MV-4-11 (cell line): ENCODE measurements around the gene PODXL2.
"Not testable (repeated sequence)": the region's sequence is repeated elsewhere in the genome, so short reads cannot be mapped to it uniquely, and the experiment has no call there.

Experiments
- DNase-seq: peaks from one replicate; lab custom pipeline; 2025; lab: John Stamatoyannopoulos, UW

PODXL2 gene

DNA sequence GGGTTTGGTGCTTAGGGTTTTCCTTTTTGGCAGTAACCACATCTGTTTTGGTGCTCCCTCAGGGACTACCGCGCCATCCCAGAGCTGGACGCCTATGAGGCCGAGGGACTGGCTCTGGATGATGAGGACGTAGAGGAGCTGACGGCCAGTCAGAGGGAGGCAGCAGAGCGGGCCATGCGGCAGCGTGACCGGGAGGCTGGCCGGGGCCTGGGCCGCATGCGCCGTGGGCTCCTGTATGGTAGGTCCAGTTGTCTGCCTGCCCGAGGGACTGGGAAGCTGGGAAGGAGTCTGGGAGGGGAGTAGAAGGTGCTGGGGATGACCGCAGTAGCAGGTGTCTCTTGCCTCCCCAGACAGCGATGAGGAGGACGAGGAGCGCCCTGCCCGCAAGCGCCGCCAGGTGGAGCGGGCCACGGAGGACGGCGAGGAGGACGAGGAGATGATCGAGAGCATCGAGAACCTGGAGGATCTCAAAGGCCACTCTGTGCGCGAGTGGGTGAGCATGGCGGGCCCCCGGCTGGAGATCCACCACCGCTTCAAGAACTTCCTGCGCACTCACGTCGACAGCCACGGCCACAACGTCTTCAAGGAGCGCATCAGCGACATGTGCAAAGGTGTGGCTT lies 24.3 kb upstream of the PODXL2 start:
- DNase-seq = no peak

DNA sequence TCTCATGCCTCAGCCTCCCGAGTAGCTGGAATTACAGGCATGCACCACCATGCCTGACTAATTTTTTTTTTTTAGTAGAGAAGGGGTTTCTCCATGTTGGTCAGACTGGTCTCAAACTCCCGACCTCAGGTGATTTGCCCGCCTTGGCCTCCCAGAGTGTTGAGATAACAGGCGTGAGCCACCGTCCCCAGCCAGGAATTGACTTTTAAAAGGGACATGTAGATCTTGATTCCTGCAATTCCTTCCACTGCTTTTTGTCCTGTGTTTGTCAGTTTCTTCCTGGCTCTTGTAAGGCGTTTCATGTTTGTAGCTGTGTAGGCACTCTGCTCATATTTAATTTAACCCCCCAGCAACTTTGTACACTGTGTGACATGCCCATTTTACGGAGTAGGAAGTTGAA lies 23.4 kb upstream of the PODXL2 start:
- DNase-seq = not testable (repeated sequence)

DNA sequence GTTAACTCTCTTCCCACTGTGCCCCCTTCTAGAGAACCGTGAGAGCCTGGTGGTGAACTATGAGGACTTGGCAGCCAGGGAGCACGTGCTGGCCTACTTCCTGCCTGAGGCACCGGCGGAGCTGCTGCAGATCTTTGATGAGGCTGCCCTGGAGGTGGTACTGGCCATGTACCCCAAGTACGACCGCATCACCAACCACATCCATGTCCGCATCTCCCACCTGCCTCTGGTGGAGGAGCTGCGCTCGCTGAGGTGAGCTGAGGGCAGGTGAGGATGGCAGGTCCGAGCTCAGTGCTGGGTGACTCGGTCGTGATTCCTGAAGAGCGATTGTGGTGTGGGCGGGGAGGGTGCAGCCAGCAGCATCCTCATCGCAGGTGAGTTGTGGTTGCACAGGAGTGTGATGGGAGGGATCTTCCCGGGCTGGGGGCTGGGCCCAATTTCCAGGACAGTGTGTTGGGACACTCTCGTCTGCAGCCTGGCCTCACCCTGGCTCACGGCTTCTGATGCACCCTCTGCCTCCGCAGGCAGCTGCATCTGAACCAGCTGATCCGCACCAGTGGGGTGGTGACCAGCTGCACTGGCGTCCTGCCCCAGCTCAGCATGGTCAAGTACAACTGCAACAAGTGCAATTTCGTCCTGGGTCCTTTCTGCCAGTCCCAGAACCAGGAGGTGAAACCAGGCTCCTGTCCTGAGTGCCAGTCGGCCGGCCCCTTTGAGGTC lies 22.7 kb upstream of the PODXL2 start:
- no peak for DNase-seq

DNA sequence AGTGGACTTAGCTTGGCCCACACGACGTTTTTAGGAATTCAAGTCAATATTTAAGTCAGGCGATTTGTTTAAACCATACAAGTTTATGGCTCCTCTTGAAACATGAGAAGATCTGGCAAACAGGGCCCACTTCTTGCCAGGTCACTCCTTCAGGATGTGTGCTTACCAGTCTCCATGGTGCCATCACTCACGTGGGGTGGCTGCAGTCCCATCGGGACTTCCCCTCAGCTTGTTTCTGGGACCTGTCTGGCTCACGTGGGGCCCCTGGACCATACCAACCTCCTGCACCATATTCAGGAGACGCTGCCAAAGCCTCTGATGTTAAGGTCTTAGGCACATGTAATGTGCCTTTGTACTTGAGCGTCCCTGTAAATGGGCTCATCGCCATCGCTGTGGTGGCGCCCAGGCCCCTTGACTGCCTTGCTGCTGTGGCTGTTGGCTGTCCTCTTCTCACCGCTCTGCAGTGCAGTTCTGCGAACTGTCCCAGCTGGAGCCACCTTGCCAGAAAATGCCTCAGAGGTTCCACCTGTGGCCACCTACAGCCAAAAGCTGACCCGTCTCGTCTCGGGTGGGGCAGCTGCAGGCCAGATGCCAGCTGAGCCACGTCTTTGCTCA lies 21.9 kb upstream of the PODXL2 start:
- no peak for DNase-seq

DNA sequence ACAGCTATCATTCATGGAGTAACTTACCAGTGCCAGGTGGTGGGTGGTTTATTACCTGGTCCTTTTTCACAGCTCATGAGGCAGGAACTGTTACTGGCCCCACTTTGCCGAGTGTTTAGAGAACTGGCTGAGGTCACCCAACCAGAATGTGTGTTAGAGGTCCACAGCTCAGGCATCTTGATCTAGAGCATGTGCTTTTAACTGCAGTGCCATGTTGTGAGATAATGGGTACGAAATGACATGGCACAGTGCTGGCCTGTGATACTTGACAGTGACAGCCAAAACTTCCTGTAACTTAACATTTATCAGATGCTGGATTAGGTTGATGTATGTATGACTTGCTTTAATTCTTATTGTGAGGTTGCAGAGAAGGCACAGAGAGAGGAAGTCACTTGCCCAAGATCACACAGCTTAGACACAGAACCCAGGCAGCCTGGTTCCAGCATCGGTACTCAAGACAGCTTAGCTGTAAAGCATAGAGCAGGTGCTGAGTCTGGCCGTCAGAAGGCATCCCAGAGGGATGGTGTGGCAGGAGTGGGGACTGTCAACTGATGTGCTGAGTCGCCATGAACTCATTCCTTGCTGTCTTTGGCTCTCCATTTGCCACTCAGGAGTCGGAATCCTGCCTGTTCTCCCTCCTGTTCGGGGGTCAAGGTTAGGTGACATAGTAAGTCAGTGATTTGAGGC lies 21.2 kb upstream of the PODXL2 start:
- no peak for DNase-seq

DNA sequence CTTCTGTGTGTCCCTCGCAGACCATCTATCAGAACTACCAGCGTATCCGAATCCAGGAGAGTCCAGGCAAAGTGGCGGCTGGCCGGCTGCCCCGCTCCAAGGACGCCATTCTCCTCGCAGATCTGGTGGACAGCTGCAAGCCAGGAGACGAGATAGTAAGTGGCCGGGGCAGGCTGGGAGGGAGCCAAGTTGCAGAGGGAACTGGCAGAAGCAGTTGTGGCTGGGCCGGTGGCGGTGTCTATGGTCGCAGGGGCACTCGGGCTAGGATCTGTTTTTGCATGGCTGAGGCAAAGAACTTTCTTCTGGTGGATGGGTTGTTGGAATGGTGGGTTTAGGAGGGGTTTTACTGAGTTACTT lies 20.6 kb upstream of the PODXL2 start:
- DNase-seq = no peak

DNA sequence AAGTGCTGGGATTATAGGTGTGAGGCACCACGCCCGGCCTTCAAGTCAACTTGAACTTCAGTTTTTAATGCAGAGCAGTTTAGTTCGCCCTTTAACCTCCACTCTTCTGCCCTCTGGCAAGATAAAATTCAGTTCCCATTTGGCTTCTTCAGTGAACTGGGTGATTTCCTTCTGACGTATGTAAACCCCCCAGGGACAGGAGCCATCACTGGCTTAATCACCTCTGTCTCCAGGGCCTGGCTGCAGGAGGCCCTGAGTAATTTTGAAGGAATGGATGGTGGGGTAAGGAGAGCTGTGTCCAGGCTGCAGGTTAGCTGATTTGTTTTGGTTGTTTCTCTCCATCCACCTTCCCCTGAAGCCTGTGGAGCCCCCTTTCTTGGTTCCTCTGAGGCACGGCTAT lies 18.9 kb upstream of the PODXL2 start:
- DNase-seq = no peak

DNA sequence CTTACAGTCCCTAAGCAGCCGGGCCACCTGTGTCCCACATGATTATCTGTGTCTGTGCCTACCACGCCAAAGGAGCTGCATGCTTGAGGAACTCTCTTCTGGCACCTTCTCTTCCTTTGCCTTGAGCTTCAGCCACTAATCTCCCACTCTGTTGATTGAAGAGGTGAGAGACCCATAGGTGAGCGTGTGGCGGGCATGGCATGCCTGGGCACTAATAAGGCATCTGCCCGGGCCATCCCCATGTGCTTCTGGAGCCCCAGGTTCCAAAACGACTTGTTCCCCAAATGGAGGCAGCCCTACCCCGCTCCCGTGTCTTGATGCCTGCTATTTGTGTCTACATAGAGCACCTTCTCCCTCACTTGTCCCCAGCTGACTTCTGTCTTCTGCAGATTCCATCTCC lies 17.7 kb upstream of the PODXL2 start:
- DNase-seq = no peak

DNA sequence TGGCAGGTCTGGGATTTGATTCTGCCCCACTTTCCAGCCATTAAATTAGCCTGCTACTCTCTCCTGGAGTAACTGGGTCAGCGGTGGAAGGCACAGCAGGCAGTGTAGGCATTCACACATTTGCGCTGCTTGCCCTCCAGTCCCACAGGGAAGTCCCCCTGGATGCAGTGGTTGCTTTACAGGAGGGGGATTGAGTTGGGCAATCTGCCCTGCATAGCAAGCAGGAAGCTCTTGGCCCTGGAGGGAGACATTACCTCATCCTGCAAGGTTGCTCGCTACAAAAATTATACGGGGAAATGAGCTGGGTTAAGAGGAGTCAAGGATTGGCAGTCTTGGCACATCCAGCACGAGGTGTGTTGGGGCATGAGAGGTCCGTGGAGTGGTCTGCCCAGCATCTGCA lies 16.0 kb upstream of the PODXL2 start:
- DNase-seq = peak; percentile 6

DNA sequence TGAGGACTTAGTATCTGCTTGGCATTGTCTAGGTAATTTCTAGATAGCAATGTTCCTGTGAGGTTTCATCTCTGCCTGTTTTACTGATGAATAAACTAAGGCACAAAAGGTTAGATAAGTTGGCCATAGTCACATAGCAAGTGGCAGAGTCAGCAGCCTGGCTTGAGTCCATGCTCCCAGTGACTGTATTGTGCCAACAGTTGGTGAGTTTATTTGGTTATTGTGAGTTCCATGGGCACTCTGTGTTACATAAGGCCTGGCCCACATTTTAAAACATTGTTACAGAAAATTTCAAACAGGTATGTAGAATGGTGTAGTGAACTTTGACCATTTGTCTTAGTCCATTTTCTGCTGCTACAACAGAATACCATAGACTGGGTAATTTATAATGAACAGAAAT lies 15.6 kb upstream of the PODXL2 start:
- DNase-seq = no peak

DNA sequence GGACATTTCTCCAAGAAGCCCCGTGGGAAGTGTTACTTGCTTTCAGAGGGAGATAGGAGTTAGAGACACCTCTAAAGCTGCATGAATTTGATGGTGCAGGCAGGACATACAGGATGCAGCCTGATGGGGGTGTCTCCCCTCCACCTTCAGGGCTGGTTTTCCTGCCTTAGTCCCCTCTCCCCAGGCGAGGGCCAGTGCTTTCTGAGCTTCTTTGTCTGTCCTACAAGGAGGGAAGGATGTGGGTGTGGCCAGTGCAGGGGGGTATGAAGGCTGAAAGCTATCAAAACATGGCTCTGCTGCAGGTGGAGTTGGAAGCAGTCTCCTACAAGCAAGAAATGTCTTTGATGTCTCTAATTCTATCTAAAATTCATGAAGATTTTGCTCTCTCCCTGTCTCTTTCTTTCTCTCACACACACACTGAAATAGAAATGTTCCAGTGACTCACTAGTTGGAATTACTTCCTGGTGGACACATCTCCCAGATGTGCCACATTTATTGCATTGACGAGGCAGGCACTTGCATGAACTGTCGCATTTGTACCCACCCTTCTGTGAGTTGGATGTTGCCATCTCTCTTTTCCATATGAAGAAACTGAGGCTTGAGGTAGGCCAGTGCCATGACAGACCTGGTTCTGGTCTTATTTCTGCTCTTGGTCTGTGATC lies 13.9 kb upstream of the PODXL2 start:
- DNase-seq = no peak

DNA sequence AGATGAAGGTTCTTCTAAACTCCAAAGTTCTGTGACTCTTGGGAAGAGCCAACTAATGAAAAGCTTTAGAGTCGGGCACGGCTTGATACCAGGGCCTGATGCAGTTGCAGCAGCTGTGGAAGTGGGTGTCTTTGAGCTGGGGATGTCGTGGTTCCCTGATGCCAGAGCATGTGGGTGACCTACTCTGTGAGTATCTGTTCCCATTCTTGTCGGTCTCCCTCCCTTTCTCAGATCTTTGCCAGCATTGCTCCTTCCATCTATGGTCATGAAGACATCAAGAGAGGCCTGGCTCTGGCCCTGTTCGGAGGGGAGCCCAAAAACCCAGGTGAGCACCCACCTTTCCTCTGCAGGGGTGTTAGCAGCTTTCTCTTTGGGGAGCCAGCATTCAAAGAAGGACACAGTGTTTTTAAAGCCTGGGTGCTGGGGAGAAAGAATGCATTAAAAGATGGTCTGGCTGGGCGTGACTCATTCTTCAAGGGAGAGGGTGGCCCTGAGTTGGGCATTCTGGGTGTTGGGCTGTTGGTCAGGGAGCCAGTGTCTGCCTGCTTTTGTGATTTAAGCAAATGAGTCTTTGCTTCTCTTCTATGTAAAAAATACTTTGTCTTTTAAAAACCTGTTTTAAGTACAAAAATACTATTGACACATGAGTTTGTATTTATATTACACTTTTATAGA lies 13.2 kb upstream of the PODXL2 start:
- DNase-seq = peak; percentile 36

DNA sequence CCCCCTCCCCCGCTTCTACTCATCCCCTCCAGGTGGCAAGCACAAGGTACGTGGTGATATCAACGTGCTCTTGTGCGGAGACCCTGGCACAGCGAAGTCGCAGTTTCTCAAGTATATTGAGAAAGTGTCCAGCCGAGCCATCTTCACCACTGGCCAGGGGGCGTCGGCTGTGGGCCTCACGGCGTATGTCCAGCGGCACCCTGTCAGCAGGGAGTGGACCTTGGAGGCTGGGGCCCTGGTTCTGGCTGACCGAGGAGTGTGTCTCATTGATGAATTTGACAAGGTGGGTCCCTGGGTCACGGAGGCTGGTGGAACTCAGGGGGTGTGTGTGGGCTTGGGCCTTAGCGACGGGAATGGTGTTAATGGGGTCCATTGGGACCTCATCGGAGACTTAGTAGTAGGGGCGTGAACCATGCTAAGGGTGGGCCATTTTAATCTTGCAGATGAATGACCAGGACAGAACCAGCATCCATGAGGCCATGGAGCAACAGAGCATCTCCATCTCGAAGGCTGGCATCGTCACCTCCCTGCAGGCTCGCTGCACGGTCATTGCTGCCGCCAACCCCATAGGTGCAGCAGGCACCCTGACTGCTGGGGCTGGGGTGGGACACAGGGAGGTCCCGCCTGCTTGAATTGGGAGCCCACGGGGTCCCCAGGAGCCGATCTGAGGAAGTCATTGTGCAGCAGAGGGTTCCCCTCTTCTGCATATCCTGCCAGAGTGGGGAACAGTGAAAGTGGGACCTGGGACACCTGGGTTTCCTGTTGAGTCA lies 12.0 kb upstream of the PODXL2 start:
- no peak for DNase-seq

DNA sequence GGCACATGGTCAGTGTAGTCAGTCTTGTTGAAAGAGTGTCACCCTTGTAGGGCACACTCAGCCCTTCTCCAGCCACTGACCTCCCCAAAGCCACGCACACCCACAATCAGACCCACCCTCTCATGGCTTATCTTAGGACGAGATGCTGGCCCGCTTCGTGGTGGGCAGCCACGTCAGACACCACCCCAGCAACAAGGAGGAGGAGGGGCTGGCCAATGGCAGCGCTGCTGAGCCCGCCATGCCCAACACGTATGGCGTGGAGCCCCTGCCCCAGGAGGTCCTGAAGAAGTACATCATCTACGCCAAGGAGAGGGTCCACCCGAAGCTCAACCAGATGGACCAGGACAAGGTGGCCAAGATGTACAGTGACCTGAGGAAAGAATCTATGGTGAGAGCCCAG lies 10.1 kb upstream of the PODXL2 start:
- DNase-seq = no peak

DNA sequence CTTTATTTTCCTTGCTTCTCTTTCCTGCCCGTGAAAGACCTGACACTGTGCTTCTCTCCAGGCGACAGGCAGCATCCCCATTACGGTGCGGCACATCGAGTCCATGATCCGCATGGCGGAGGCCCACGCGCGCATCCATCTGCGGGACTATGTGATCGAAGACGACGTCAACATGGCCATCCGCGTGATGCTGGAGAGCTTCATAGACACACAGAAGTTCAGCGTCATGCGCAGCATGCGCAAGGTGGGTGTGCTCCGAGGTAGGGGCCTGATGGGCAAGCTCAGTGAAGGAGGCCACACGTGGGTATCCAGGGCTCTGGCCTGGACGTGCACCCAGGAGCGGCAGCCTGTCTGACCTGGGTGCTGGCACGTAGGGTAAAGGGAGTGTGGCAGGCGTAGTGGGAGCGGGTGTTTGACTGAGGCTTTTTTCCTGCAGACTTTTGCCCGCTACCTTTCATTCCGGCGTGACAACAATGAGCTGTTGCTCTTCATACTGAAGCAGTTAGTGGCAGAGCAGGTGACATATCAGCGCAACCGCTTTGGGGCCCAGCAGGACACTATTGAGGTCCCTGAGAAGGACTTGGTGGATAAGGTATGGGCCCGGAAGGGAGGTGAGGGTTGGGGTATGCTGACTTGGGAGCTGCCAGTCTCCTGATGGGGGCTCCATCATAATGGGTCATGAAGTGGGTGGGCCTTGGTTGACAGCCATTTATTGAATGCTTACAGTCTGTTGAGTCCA lies 8.2 kb upstream of the PODXL2 start:
- no peak for DNase-seq

DNA sequence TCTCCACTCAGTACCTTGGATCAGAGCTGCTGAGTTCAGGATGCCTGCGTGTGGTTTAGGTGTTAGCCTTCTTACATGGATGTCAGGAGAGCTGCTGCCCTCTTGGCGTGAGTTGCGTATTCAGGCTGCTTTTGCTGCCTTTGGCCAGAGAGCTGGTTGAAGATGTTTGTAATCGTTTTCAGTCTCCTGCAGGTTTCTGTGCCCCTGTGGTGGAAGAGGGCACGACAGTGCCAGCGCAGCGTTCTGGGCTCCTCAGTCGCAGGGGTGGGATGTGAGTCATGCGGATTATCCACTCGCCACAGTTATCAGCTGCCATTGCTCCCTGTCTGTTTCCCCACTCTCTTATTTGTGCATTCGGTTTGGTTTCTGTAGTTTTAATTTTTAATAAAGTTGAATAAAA lies 7.0 kb upstream of the PODXL2 start:
- no peak for DNase-seq

DNA sequence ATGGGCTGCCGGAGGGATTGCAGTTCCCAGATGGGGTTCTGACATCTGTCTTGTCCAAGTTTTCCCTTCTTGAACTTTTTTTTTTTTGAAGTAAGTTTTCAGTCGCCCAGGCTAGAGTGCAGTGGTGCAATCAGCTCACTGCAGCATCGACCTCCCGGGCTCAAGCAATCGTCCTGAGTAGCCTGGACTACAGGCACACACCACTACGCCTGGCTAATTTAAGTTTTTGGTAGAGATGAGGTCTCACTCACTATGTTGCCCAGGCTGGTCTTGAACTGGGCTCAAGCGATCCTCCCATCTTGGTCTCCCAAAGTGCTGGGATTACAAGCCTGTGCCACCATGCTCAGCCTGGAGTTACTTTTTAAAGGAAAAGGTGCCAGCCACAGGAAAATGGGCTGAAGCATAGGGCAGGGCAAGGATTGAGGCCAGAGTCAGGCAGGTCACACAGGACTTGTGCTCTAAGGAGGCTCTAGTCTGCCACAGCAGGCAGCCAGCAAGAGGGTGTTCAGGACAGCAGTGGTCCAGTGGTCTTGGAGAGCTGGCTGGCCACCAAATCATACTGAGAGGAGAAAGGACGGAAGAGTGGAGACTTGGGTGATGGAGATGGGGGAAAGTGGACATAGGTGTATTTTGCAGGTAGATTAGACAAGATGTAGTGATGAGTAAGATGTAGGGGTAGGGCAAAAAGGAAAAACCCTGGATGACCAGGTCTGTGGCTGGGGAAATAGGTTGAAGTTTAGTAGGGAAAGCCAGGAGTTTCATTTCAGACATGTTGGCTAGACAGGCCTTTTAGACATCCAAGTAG lies 6.0 kb upstream of the PODXL2 start:
- DNase-seq = no peak

DNA sequence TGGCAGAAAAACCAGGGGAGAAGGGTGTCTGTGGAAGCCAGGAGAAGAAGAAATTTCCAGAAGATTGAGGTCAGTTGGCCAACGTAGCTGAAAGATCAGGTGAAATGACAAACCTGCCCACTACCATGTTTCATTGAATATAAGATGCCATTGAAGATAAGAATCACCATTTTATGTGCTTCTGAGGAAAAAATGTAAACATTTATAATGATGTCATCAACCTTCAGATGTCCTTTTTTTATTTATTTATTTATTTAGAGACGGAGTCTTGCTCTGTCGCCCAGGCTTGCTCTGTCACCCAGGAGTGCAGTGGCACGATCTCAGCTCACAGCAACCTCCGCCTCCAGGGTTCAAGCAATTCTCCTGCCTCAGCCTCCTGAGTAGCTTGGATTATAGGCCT lies 4.9 kb upstream of the PODXL2 start:
- DNase-seq = no peak

DNA sequence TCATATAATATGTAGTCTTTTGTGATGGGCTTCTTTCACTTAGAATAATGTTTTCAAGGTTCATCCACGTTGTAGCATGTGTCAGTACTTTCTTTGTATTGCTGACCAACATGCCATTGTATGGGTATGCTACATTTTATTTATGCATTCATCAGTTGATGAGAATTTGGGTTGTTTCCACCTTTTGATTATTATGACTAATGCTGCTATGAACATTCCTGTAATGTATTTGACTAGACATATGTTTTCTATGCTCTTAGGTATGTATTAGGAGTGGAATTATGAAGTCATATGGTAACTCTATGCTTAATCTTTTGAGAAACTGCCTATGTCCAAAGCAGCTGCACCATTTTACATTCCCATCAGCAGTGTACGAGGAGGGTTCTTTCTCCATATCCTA lies 3.2 kb upstream of the PODXL2 start:
- no peak for DNase-seq

DNA sequence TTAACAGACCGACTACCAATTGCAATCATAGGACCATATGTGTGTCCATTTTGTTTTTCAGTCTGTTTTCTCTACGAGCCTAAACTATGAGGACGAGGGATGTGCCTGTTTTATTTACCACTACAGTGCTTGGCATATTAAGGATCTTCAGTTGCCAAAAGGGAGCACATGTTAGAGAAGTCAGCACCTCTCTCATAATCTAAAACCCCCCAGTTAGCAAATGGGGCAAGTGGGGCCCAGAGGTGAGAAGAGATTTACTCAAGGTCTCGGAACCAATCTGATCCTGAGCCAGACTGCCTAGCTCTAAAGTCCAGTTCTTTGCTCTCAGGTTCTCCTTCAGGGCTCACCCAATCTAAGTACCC lies 578 bp upstream of the PODXL2 start:
- no peak for DNase-seq
